Gastroesophageal sphincter (tissue), 4 donors: Measurements from ENCODE around the gene AUTS2. TPM values are rescaled to one million over a fixed set of nuclear protein-coding genes. Genes with fewer than 3 reads are reported as not detected.

Experiments used
- ATAC-seq: fragments of 150-250 bp; one replicate; pipeline ENCODE4 v1.9.1; 2016; ENCODE audit warnings: mild to moderate bottlenecking, moderate library complexity
- H3K27ac ChIP-seq, 4 donors: fragments of 200-600 bp; sonication (generic) in 3 of 4; 1 replicate in 3 of 4; 2 replicates in 1 of 4; pipeline ENCODE4 v1.5.1; 2016 to 2019
- H3K27me3 ChIP-seq: fragments of 200-600 bp; sonication (generic); one replicate; pipeline ENCODE4 v1.5.1; 2019
- H3K36me3 ChIP-seq, 2 donors: fragments of 200-600 bp; sonication (generic); one replicate each; pipeline ENCODE4 v1.5.1; 2019; ENCODE audit warnings: control low read depth in 1 of 2
- H3K4me1 ChIP-seq, 3 donors: fragments of 200-600 bp; sonication (generic); 1 replicate in 2 of 3; 2 replicates in 1 of 3; pipeline ENCODE4 v1.5.1; 2016 to 2019; ENCODE audit warnings: control low read depth in 2 of 3
- H3K4me3 ChIP-seq, 2 donors: fragments of 200-600 bp; sonication (generic); one replicate each; pipeline ENCODE4 v1.5.1; 2019; ENCODE audit warnings: mild to moderate bottlenecking in 1 of 2, moderate library complexity in 1 of 2
- H3K9me3 ChIP-seq, 3 donors: fragments of 200-600 bp; sonication (generic); one replicate each; pipeline ENCODE4 v1.5.1; 2017 to 2019; ENCODE audit warnings: control low read depth in 2 of 3
- EP300 ChIP-seq: sonication (generic); formaldehyde crosslinking; IDR thresholded peaks from one replicate; pipeline ENCODE4 v1.6.1; 2017; ENCODE audit warnings: antibody characterized with exemption, mild to moderate bottlenecking
- POLR2A ChIP-seq, 2 donors: fragments of 450-650 bp; IDR thresholded peaks; one replicate each; pipeline ENCODE4 v1.6.1; 2017; ENCODE audit warnings: antibody characterized with exemption in 2 of 2, mild to moderate bottlenecking in 2 of 2, moderate library complexity in 1 of 2
- POLR2AphosphoS5 ChIP-seq: sonication (generic); formaldehyde crosslinking; IDR thresholded peaks from one replicate; pipeline ENCODE4 v1.6.1; 2017; ENCODE audit warnings: antibody characterized with exemption
- WGBS, 2 donors: methylation state at CpG; one replicate each; pipeline ENCODE4 v1.1.5; 2018; ENCODE audit warnings: low coverage in 1 of 2; 5-methylcytosine and 5-hydroxymethylcytosine counted together
- total RNA-seq, 4 donors: library from RNA; depleted of rRNA; stranded (reverse); fragments of >200 nt; gene quantifications; one replicate each; pipeline ENCODE4 v1.1.0, GENCODE V29; 2016
- TF ChIP-seq, protein P1 (sequence below), 4 experiments: fragments of 200-600 bp in 2 of 4; fragments of 450-650 bp in 2 of 4; sonication (generic) in 1 of 4; IDR thresholded peaks; one replicate each; pipeline ENCODE4 v1.5.1; 2017 to 2019; ENCODE audit warnings: antibody characterized with exemption in 4 of 4, mild to moderate bottlenecking in 2 of 4, moderate library complexity in 2 of 4

Gene AUTS2
- total RNA-seq, 4 donors from 2014 or later = 12.2 to 48.7 (median 44.1) TPM

DNA sequence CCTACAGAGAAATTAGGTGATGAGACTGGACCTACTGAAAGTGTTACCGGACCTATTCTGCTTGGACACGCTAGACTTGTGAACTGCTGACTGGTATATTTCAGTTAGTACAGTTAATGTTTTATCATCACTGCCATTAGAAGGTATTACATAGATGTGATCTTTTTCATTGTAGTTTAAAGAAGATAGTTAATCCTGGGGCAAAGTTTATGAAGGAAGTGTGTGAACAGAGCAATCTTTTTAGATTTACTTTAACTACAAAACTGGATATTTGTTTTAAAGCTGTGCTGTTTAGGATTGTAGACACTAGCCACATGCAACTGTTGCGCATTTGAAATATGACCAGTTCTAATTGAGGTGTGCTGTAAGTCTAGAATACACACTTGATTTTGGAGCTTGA, 446.7 kb downstream of the AUTS2 start:
- H3K27ac ChIP-seq = no peak overlapping the region
- TF ChIP-seq EP300 = no peak
- TF ChIP-seq, protein P1, sequence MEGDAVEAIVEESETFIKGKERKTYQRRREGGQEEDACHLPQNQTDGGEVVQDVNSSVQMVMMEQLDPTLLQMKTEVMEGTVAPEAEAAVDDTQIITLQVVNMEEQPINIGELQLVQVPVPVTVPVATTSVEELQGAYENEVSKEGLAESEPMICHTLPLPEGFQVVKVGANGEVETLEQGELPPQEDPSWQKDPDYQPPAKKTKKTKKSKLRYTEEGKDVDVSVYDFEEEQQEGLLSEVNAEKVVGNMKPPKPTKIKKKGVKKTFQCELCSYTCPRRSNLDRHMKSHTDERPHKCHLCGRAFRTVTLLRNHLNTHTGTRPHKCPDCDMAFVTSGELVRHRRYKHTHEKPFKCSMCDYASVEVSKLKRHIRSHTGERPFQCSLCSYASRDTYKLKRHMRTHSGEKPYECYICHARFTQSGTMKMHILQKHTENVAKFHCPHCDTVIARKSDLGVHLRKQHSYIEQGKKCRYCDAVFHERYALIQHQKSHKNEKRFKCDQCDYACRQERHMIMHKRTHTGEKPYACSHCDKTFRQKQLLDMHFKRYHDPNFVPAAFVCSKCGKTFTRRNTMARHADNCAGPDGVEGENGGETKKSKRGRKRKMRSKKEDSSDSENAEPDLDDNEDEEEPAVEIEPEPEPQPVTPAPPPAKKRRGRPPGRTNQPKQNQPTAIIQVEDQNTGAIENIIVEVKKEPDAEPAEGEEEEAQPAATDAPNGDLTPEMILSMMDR (IDR thresholded peaks at IDR 0.05) = no peak
- no peak for TF ChIP-seq POLR2A (IDR thresholded peaks at IDR 0.05)
- no peak for TF ChIP-seq POLR2AphosphoS5
- H3K4me1 ChIP-seq = peaks cover 0 to 26% (median 0%) of the 10 kb centered on the region in 3 donors
- no peaks in the 10 kb centered on the region for H3K9me3 ChIP-seq
- H3K36me3 ChIP-seq = no peaks in the 10 kb centered on the region
- 97 to 100% methylated on average over 1 to 3 of the region's 3 CpGs for WGBS, 2 donors
- no peak for ATAC-seq
- no peaks in the 10 kb centered on the region for H3K27me3 ChIP-seq
- no peak overlapping the region for H3K4me3 ChIP-seq

DNA sequence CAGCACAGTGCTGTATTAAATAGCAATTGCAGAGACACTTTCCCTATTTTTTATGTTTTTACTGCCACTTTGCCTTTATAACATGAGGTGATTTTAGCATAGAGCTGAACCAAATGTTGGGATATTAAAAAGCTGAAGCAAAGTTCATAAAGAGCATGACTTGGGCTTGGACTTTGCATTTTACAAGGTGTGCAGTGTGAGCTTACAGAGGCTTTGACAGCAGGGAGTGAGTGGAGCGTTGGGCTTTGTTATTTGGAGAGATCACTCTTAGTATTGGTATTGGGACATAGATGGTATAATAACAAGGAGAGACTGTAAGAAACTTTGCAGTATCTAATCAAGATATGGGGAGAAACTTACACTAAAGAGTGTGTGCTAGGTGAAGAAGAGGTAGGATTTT, 449.1 kb downstream of the AUTS2 start:
- Histone ChIP-seq H3K27ac (no peak overlapping the region), H3K4me3 (no peak overlapping the region), H3K9me3 (no peaks in the 10 kb centered on the region), H3K4me1 (peaks cover 0 to 25% (median 1%) of the 10 kb centered on the region in 3 donors), H3K36me3 (no peaks in the 10 kb centered on the region), H3K27me3 (no peaks in the 10 kb centered on the region)
- no peak for ATAC-seq
- TF ChIP-seq POLR2A (IDR thresholded peaks at IDR 0.05) (no peak), EP300 (no peak), POLR2AphosphoS5 (no peak)
- TF ChIP-seq, protein P1 (IDR thresholded peaks at IDR 0.05) = no peak
- WGBS, 2 donors = 83 to 100% methylated on average over 1 of the region's 1 CpG

DNA sequence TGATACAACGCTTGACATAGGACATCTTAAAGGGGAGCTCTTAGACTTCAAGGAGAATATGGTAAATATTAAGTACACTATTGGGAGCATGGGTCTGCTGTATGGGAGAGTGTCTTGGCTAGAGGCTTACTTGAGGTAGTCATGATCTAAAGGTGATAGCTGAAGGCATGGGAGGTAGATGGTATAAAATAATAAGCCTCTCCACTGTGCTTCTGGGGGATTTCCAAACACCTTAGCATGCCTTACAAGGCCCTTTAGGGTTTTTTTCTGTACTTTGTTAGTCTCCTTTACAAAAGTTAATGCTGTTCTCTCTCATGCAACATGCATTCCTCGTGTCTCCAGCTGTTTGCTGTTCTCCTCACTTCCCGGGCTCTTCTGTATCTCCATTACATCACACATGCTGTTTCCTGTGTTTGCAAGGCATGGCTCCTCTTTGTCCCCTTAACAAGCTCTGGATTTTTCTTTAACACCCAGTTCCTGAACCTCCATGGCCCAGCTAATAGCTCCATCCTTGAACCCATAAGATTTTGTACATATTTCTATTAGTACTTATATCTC, 449.7 kb downstream of the AUTS2 start:
- H3K9me3 ChIP-seq = no peaks in the 10 kb centered on the region
- no peak for TF ChIP-seq EP300
- TF ChIP-seq, protein P1 (IDR thresholded peaks at IDR 0.05) = no peak
- TF ChIP-seq POLR2AphosphoS5 = no peak
- TF ChIP-seq POLR2A (IDR thresholded peaks at IDR 0.05) = no peak
- peaks cover 4 to 25% (median 6%) of the 10 kb centered on the region in 3 donors for H3K4me1 ChIP-seq
- WGBS, 2 donors = 60 to 62% methylated on average over 3 of the region's 3 CpGs
- H3K36me3 ChIP-seq = no peaks in the 10 kb centered on the region
- H3K27me3 ChIP-seq = no peaks in the 10 kb centered on the region
- H3K27ac ChIP-seq = no peak overlapping the region
- no peak for ATAC-seq
- H3K4me3 ChIP-seq = no peak overlapping the region

DNA sequence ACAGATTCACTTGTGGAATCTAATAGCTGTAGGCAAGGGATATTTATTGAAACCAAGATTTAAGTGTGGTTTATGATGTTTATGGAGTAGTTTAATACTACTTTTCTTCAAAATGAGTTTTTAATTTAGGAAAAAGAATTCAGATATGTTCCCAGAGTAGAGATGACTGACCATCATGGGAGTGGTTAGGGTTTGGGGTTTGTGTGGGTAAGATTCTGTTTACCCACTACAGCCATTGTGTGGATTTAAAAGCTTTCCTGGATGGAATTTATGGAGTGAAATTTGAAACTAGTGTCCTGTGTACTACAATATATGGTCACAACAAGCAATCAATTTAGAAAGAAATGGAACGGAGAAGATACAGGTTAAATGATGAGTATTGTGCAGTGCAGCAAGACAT, 453.5 kb downstream of the AUTS2 start:
- TF ChIP-seq, protein P1 (IDR thresholded peaks at IDR 0.05) = no peak
- TF ChIP-seq EP300 (no peak), POLR2AphosphoS5 (no peak), POLR2A (IDR thresholded peaks at IDR 0.05) (no peak)
- H3K9me3 ChIP-seq = no peaks in the 10 kb centered on the region

DNA sequence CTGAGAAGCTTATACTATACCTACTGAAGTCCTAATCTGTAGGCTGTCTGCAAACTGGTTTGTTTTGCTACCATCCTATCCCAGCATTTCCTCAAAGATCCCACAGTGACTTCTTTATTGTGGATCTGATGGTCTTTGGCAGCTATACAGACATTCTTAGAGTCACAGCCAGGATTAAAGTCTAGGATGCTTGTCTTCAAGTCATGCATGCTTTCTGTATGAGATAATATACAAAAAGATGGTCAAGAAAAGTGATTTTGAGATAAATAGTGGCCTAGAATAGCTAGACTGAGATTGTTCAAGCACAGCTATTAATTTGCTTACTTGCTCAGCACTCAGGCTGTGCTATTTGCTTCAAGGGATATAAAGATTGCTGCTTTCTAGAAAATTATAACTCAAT, 454.4 kb downstream of the AUTS2 start:
- no peak for ATAC-seq
- H3K4me1 ChIP-seq = peaks cover 4 to 24% (median 6%) of the 10 kb centered on the region in 3 donors
- H3K27ac ChIP-seq = no peak overlapping the region
- TF ChIP-seq POLR2A (IDR thresholded peaks at IDR 0.05) (no peak), POLR2AphosphoS5 (no peak), EP300 (no peak)
- TF ChIP-seq, protein P1 (IDR thresholded peaks at IDR 0.05) = no peak
- H3K9me3 ChIP-seq = no peaks in the 10 kb centered on the region
- H3K27me3 ChIP-seq = no peaks in the 10 kb centered on the region
- no peaks in the 10 kb centered on the region for H3K36me3 ChIP-seq
- H3K4me3 ChIP-seq = no peak overlapping the region

More for the DNA sequence above, 453.5 kb downstream of the AUTS2 start:
- Histone ChIP-seq H3K36me3 (no peaks in the 10 kb centered on the region), H3K4me3 (no peak overlapping the region), H3K27me3 (no peaks in the 10 kb centered on the region), H3K4me1 (peaks cover 4 to 24% (median 6%) of the 10 kb centered on the region in 3 donors), H3K27ac (no peak overlapping the region)
- ATAC-seq = no peak
- WGBS, 2 donors = 100% methylated on average over 1 of the region's 1 CpG; no CpG with 5 or more reads in 1 of the 2 donors
